Activated naive CD4-positive, alpha-beta T cell treated with anti-CD3 and anti-CD28 coated beads for 36 hours (primary cell): ENCODE measurements around the gene RNF8. TPM values are rescaled to one million over a fixed set of nuclear protein-coding genes. Genes with fewer than 3 reads are reported as not detected.
"Not testable (repeated sequence)": the region's sequence is repeated elsewhere in the genome, so short reads cannot be mapped to it uniquely, and the experiment has no call there.

Experiments used
- CTCF ChIA-PET: fragments of 350-600 bp; sonication (Branson Sonifier 250); formaldehyde crosslinking; loops from one replicate; lab custom pipeline; 2021; ENCODE audit warnings: antibody characterized with exemption; lab: Charles Lee
- DNase-seq: peaks from one replicate; pipeline ENCODE4 v3.0.0-alpha.2; 2020
- H3K27ac Mint-ChIP-seq: one replicate; pipeline ENCODE4 v1.8.0; 2021; ENCODE audit warnings: mild to moderate bottlenecking, mixed read lengths
- H3K27me3 Mint-ChIP-seq: one replicate; pipeline ENCODE4 v1.8.0; 2021; ENCODE audit warnings: low read depth, mixed read lengths
- H3K36me3 Mint-ChIP-seq: one replicate; pipeline ENCODE4 v1.8.0; 2021; ENCODE audit warnings: low read depth, mixed read lengths
- H3K4me1 Mint-ChIP-seq: one replicate; pipeline ENCODE4 v1.8.0; 2021; ENCODE audit warnings: low read depth, mixed read lengths
- H3K4me3 Mint-ChIP-seq: one replicate; pipeline ENCODE4 v1.8.0; 2021; ENCODE audit warnings: mild to moderate bottlenecking, moderate library complexity, mixed read lengths
- H3K9me3 Mint-ChIP-seq: one replicate; pipeline ENCODE4 v1.8.0; 2021; ENCODE audit warnings: mixed read lengths
- intact Hi-C: fragments of 100-400 bp; cut with micrococcal nuclease; formaldehyde crosslinking; loops from one replicate; pipeline ENCODE4 v1.15.1; 2023
- total RNA-seq, 2 experiments: library from RNA; stranded (reverse); gene quantifications; one replicate each; pipeline ENCODE4 v1.2.3, GENCODE V29; 2021

RNF8 gene
- total RNA-seq, 2 experiments from 2014 or later = 18.6 to 19.4 TPM

DNA sequence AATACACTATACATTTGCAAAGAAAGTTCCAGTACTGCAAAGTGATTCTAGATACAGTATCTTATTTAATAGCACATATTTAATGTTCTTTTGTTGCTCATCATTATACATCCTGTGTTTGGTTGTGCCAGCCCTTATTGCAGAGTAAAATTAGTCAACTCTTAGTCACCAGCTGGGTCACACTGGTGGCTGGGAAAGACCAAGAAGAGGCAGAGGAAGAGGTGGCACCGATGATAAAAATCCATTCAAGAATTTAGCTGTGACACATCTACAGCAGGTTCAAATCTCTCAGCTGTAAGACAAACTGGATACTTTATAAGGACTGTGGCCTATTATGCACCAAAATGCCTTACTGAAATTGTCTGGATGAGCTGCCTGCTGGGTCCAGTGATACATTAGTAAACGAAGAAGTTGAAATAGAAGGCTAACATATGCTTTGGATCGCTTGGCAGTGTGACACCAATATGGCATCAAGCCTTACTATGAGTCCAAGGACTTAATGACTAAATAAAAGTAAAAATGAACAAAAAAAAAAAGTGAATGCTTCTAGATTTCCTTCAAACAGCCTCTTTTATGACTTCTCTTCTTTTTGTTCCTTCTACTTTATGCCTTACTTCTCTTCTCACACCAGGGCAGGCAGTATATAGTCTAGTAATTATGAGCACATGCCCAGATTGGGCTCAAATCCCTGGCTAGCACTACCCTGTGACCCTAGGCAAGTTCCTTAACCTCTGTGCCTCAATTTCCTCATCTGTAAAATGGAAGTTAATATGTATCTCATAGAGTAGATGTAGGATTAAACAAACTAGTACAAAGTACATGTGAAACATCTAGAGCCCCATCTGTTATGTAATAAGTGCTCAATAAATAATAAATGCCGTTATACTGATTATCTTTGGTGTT lies 29.4 kb upstream of the RNF8 start:
- Mint-ChIP-seq H3K36me3 (peaks cover 9% of the 10 kb centered on the region), H3K27me3 (no peaks in the 10 kb centered on the region), H3K4me1 (peaks cover 20% of the 10 kb centered on the region), H3K27ac (no peak overlapping the region), H3K4me3 (no peak overlapping the region), H3K9me3 (no peaks in the 10 kb centered on the region)
- intact Hi-C loops = loop anchor here (1.0 to 2.0 kb wide), 6 partner anchors 30 to 368 kb away; partner anchors contain the start of gene CMTR1
- peak; percentile 66 for DNase-seq
- CTCF ChIA-PET = interaction anchor here (1.1 to 1.9 kb wide), 7 partner anchors 10 to 368 kb away, joined by 3 to 18 read pairs (median 4); no protein-coding TSS in a partner anchor

DNA sequence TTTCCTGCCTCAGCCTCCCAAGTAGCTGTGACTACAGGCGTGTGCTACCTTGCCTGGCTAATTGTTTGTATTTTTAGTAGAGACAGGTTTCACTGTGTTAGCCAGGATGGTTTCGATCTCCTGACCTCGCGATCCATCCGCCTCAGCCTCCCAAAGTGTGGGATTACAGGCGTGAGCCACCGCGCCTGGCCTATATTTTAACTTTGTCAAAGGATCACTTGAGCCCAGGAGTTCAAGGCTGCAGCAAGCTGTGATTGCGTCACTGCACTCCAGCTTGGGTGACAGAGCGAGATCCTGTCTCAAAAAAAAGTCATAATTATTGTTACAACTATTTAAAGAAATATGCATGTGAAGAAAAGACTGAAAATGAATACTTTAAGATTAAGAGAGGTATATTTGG lies 23.4 kb upstream of the RNF8 start:
- H3K27ac Mint-ChIP-seq, H3K4me1 Mint-ChIP-seq, intact Hi-C loops, DNase-seq, H3K9me3 Mint-ChIP-seq, H3K27me3 Mint-ChIP-seq, H3K4me3 Mint-ChIP-seq: not testable (repeated sequence)
- CTCF ChIA-PET = interaction anchor here (0.7 to 0.9 kb wide), 2 partner anchors 12 to 16 kb away, joined by 3 to 4 read pairs; no protein-coding TSS in a partner anchor
- H3K36me3 Mint-ChIP-seq = peaks cover 17% of the 10 kb centered on the region

DNA sequence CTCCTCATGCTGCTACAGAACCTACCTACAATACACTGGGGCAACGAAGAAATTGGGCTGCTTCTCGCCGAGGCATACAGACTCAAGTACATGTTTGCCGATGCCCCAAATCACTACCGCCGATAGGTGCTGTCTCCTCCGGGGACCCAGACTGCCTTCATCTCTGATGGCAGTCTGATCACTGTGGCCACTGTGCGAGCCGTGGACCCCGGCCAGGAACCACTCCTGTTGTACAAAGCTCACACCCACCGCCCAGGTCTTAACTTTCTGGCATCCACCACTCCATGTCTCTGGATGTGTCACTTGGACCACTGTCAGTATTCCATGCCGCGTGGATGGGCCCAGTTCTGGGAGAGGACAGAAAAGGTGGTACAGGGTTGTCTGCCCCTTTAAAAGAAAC lies 22.7 kb upstream of the RNF8 start:
- DNase-seq = no peak
- peaks cover 4% of the 10 kb centered on the region for H3K4me1 Mint-ChIP-seq
- H3K27me3 Mint-ChIP-seq = no peaks in the 10 kb centered on the region
- H3K9me3 Mint-ChIP-seq = no peaks in the 10 kb centered on the region
- CTCF ChIA-PET = no interaction called here
- intact Hi-C loops = no loop called here
- H3K36me3 Mint-ChIP-seq = peaks cover 15% of the 10 kb centered on the region
- no peak overlapping the region for H3K27ac Mint-ChIP-seq
- no peak overlapping the region for H3K4me3 Mint-ChIP-seq

DNA sequence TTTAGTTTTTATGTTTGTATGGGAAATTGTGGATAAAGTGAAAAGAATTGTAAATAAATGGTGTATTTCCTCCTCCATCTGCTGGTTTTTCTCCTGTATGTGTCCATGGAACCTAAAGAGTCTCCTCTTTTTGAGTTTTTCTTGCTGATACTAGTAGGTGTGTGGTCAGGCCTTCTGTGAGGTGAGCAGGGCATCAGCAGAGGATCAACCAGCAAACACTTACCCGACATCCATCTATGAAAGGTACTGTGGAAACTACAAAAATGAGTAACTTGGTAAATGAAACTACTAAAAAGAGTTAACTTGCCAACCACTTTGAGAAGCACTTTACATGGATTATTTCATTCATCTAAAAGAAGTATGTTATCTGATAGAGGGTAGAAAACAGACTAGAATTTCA lies 20.9 kb upstream of the RNF8 start:
- Mint-ChIP-seq H3K27ac (no peak overlapping the region), H3K9me3 (no peaks in the 10 kb centered on the region), H3K4me1 (peaks cover 4% of the 10 kb centered on the region), H3K4me3 (no peak overlapping the region), H3K27me3 (no peaks in the 10 kb centered on the region), H3K36me3 (peaks cover 11% of the 10 kb centered on the region)
- DNase-seq = no peak
- intact Hi-C loops = no loop called here
- CTCF ChIA-PET = interaction anchor here (1.0 kb wide), 1 partner anchor 33 kb away, joined by 4 read pairs; no protein-coding TSS in a partner anchor

DNA sequence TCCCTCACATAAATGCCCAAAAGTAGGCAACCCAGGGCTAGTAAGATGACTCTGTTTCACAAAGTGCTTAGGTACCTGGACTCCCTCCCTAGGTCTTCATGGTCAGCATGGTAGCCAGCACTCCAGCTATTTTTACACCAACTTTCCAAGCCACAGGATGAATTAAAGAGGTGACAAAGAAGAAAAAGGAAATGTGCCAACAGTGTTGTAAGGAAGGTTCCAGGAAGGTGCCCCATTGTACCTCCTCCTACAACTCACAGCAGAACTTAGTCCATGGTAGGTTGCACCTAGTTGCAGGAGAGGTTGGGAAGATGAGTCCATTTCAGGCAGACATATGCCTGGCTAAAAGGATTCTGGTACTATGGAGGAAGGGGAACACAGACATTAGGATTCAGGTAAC lies 19.7 kb upstream of the RNF8 start:
- Mint-ChIP-seq H3K4me1 (peaks cover 4% of the 10 kb centered on the region), H3K4me3 (no peak overlapping the region), H3K27me3 (no peaks in the 10 kb centered on the region), H3K27ac (no peak overlapping the region), H3K9me3 (no peaks in the 10 kb centered on the region), H3K36me3 (peaks cover 11% of the 10 kb centered on the region)
- intact Hi-C loops = no loop called here
- CTCF ChIA-PET = no interaction called here
- DNase-seq = no peak

DNA sequence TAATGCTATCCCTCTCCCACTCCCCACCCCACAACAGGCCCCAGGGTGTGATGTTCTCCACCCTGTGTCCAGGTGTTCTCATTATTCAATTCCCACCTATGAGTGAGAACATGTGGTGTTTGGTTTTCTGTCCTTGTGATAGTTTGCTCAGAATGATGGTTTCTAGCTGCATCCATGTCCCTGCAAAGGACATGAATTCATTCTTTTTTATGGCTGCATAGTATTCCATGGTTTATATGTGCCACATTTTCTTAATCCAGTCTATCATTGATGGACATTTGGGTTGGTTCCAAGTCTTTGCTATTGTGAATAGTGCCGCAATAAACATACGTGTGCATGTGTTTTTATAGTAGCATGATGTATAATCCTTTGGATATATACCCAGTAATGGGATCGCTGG lies 15.5 kb upstream of the RNF8 start:
- DNase-seq, H3K36me3 Mint-ChIP-seq, CTCF ChIA-PET, H3K27me3 Mint-ChIP-seq, H3K27ac Mint-ChIP-seq, H3K4me3 Mint-ChIP-seq, H3K9me3 Mint-ChIP-seq, H3K4me1 Mint-ChIP-seq, intact Hi-C loops: not testable (repeated sequence)

DNA sequence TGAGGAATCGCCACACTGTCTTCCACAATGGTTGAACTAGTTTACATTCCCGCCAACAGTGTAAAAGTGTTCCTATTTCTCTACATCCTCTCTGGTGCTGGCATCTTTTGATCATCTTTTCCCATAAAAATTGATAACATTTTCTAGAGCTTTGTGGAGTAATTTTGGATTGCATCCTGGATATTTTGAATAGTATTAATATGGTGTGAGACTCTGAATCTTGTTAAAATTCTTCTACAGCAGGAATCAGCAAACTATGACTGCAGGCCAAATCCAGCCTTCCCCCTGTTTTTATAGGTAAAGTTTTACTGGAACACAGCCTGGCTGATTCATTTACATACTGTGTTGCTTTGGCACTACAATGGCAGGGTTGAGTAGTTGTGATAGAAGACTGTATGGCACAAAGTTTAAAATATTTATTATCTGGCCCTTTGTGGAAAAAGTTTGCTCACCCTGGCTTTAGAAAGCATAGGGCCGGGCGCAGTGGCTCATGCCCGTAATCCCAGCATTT lies 15.0 kb upstream of the RNF8 start:
- no peaks in the 10 kb centered on the region for H3K36me3 Mint-ChIP-seq
- H3K4me1 Mint-ChIP-seq = no peaks in the 10 kb centered on the region
- H3K4me3 Mint-ChIP-seq = no peak overlapping the region
- DNase-seq = no peak
- no peak overlapping the region for H3K27ac Mint-ChIP-seq
- intact Hi-C loops = no loop called here
- peaks cover 3% of the 10 kb centered on the region for H3K27me3 Mint-ChIP-seq
- H3K9me3 Mint-ChIP-seq = no peaks in the 10 kb centered on the region
- CTCF ChIA-PET = no interaction called here

DNA sequence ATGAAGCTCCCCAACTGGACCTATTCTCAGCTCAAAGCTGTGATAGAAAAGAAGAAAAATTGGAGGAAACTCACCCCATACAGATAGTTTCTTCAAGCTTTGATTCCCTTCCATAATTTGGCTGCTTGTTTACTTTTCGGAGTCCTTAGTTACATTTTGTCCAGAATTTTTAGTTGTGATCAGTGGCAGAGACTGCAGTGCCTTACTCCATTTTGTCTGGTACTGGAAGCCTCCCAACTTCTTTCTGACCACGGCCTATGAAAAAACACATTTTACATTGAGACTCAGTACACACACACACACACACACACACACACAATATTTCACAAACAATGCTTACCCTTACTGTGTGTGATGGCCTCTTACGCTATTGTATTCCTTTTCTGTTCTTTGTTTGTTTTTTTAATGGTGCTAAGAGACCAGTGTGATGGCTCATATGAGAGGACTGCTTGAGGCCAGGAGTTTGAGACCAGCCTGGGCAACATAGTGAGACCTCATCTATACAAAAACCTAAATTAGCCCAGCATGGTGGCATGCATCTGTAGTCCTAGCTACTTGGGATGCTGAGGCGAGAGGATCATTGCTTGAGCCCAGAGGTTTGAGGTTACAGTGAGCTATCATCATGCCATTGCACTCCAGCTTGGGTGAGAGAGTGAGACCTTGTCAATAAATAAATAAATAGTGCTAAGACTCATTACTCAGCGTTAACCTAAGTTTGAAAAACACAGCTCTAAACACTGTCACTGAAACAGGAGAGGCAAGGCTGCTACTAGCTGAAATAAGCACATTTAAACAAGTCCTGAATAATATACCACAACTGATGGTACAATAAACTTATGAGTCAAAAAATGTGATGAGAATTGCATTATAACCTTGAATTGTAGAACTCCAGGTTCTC lies 13.8 kb upstream of the RNF8 start:
- DNase-seq = no peak
- Mint-ChIP-seq H3K4me1 (no peaks in the 10 kb centered on the region), H3K27ac (no peak overlapping the region), H3K4me3 (no peak overlapping the region), H3K27me3 (peaks cover 7% of the 10 kb centered on the region), H3K36me3 (no peaks in the 10 kb centered on the region), H3K9me3 (no peaks in the 10 kb centered on the region)
- intact Hi-C loops = no loop called here
- CTCF ChIA-PET = interaction anchor here (1.6 kb wide), 1 partner anchor 14 kb away, joined by 5 read pairs; no protein-coding TSS in a partner anchor

DNA sequence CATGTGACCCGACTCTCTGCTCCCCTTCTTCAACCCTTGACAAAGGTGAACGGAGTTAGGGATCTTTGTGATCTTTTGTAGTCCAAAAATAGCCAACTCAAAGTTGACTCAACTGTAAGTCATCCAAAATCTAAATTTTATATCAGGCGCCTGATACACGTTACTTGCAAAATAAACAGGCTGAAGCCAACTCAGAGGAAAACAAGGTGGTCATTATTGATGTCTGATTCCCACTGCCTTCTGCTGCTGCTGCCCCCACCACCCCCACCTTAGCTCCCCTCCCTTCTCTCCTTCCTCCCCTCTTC lies 13.2 kb upstream of the RNF8 start:
- intact Hi-C loops = no loop called here
- CTCF ChIA-PET = interaction anchor here (1.6 kb wide), 1 partner anchor 15 kb away, joined by 5 read pairs; no protein-coding TSS in a partner anchor
- no peaks in the 10 kb centered on the region for H3K4me1 Mint-ChIP-seq
- DNase-seq = no peak
- no peak overlapping the region for H3K27ac Mint-ChIP-seq
- H3K4me3 Mint-ChIP-seq = no peak overlapping the region
- no peaks in the 10 kb centered on the region for H3K36me3 Mint-ChIP-seq
- H3K27me3 Mint-ChIP-seq = peaks cover 7% of the 10 kb centered on the region
- H3K9me3 Mint-ChIP-seq = no peaks in the 10 kb centered on the region

DNA sequence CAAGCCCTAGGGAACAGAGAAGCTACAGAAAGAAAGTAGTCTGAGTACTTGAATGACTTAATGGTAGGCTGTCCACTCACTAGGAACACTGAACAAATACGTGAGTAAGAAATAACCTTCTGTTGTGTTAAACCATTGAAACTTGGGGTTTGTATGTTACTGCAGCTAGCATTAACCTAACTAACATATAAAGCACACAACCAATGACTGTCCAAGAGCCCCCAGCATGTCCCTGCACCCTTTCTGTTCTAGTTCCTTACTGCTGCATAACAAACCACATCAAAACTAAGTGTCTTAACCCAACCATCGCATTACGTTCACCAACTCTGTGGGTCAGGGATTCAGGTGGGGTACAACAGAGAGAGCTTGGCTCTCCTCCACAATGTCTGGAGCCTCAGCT lies 10.5 kb upstream of the RNF8 start:
- no peak overlapping the region for H3K4me3 Mint-ChIP-seq
- CTCF ChIA-PET = interaction anchor here (1.1 kb wide), 1 partner anchor 17 kb away, joined by 3 read pairs; no protein-coding TSS in a partner anchor
- H3K27me3 Mint-ChIP-seq = peaks cover 7% of the 10 kb centered on the region
- no peaks in the 10 kb centered on the region for H3K9me3 Mint-ChIP-seq
- H3K27ac Mint-ChIP-seq = no peak overlapping the region
- intact Hi-C loops = no loop called here
- no peaks in the 10 kb centered on the region for H3K36me3 Mint-ChIP-seq
- H3K4me1 Mint-ChIP-seq = no peaks in the 10 kb centered on the region
- DNase-seq = no peak

DNA sequence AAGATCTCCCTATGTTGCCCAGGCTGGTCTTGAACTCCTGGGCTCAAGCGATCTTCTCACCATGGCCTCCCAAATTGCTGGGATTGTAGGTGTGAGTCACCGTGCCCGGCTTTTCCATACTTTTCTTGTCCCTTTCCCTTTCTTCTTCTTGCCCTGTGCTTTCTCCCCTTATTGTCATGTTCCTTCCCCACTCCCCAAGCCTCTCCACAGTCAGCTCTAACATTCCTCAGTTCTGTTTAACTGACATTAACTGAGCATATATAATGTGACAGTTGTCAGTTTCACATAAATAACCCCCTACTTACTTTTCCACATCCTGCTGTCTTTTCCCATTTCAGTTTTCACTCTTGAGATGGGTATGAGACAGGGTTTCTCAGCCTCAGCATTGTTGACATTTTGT lies 9.5 kb upstream of the RNF8 start:
- Mint-ChIP-seq H3K36me3 (no peaks in the 10 kb centered on the region), H3K4me1 (no peaks in the 10 kb centered on the region), H3K4me3 (no peak overlapping the region), H3K27ac (no peak overlapping the region), H3K27me3 (peaks cover 7% of the 10 kb centered on the region), H3K9me3 (no peaks in the 10 kb centered on the region)
- DNase-seq = no peak
- CTCF ChIA-PET = no interaction called here
- intact Hi-C loops = no loop called here

DNA sequence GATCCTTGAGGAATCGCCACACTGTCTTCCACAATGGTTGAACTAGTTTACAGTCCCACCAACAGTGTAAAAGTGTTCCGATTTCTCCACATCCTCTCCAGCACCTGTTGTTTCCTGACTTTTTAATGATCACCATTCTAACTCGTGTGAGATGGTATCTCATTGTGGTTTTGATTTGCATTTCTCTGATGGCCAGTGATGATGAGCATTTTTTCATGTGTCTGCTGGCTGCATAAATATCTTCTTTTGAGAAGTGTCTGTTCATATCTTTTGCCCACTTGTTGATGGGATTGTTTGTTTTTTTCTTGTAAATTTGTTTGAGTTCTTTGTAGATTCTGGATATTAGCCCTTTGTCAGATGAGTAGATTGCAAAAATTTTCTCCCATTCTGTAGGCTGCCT lies 8.0 kb upstream of the RNF8 start:
- CTCF ChIA-PET, H3K36me3 Mint-ChIP-seq, DNase-seq, H3K9me3 Mint-ChIP-seq, H3K4me3 Mint-ChIP-seq, H3K4me1 Mint-ChIP-seq, intact Hi-C loops, H3K27ac Mint-ChIP-seq, H3K27me3 Mint-ChIP-seq: not testable (repeated sequence)
